MG63 (cell line): ENCODE data around the gene OR4D2. TPM values are rescaled to one million over a fixed set of nuclear protein-coding genes. Genes with fewer than 3 reads are reported as not detected.
"Not testable (repeated sequence)": the region's sequence is repeated elsewhere in the genome, so short reads cannot be mapped to it uniquely, and the experiment has no call there.

Experiments used
- DNase-seq: peaks from one replicate; pipeline ENCODE4 v3.0.0-alpha.2; 2020
- H3K27me3 ChIP-seq: fragments of 250-450 bp; sonication (Bioruptor Pico); 2 replicates; pipeline ENCODE4 v1.5.1; 2020; ENCODE audit warnings: mild to moderate bottlenecking, moderate library complexity
- H3K36me3 ChIP-seq: fragments of 250-450 bp; sonication (Bioruptor Pico); 2 replicates; pipeline ENCODE4 v1.5.1; 2020; ENCODE audit warnings: mild to moderate bottlenecking, moderate library complexity
- H3K4me3 ChIP-seq: fragments of 250-450 bp; sonication (Bioruptor Pico); 2 replicates; pipeline ENCODE4 v1.5.1; 2020; ENCODE audit warnings: mild to moderate bottlenecking, moderate library complexity
- H3K9me3 ChIP-seq: fragments of 250-450 bp; sonication (Bioruptor Pico); 2 replicates; pipeline ENCODE4 v1.5.1; 2020; ENCODE audit warnings: mild to moderate bottlenecking, moderate library complexity
- total RNA-seq: library from RNA; depleted of rRNA; stranded (reverse); fragments of >200 nt; shearing (Covaris generic); gene quantifications from 2 replicates; pipeline ENCODE4 v1.2.3, GENCODE V29; 2014; ENCODE audit warnings: low replicate concordance; rRNA removed

OR4D2 gene
- not detected in 2 replicates for total RNA-seq

DNA sequence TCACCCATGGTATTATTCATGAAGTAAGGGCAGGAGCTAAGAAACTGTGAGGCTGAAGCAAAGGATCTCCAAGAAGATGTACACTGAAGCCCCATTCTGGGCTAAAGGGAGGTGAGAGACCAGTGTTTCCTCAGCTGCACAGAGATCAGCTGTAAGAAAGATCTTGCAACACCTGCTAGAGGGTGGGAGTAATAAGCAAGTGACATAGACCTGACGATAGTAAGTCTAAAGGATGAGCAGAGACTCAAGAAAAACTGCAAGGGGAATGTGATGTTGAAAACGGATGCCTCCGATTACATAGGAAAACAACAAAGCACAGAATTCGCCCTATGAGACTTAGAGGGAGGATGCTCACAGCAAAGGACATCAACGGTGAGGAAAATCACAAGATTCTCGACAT lies at the start of gene OR4D2:
OR4D2 (plus strand) TSS at position 301 of the 400 bp plus-strand sequence. CDS start 2,674 bp downstream, outside the sequence.
- Histone ChIP-seq H3K9me3 (no peaks in the 10 kb centered on the region), H3K4me3 (no peak within 1 kb of the TSS), H3K27me3 (peaks cover 39% of the 10 kb centered on the region), H3K36me3 (no peaks in the 10 kb centered on the region)
- no peak for DNase-seq

DNA sequence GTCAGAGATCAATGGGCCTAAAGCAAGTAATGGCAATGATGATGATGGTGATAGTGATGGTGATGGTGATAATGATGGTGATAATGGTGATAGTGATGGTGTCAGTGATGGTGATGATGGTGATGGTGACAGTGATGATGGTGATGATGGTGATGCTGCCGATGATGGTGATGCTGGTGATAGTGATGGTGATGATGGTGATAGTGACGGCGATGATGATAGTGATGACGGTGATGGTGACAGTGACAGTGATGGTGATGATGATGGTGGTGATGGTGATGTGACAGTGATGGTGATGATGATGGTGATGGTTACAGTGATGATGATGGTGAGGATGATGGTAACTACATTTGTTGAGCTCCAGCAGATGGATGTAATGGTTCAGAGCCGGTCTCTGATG lies 49.4 kb upstream of the OR4D2 start:
- DNase-seq, result no peak
- Histone ChIP-seq H3K36me3 (no peaks in the 10 kb centered on the region), H3K9me3 (no peaks in the 10 kb centered on the region), H3K4me3 (no peak overlapping the region), H3K27me3 (peaks cover 2% of the 10 kb centered on the region)

DNA sequence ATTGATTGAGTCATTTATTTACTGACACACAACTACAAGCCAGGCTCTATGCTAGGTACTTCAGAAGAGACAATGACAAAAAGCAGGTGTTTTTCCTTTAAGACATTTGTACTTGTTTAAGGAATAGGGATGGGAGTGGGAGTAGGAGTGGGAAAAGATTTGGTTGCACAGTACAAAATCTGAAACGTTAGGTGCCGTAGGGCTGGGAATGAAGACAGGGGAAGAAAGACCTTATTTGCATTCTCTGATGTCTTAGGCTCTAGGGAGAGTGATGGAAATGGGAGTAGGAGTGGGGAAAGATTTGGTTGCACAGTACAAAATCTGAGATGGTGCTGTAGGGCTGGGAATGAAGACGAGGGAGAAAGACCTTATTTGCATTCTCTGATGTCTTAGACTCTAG lies 47.3 kb upstream of the OR4D2 start:
- DNase-seq, result no peak
- H3K4me3 ChIP-seq, result no peak overlapping the region
- H3K36me3 ChIP-seq, result no peaks in the 10 kb centered on the region
- no peaks in the 10 kb centered on the region for H3K9me3 ChIP-seq
- H3K27me3 ChIP-seq, result peaks cover 13% of the 10 kb centered on the region

DNA sequence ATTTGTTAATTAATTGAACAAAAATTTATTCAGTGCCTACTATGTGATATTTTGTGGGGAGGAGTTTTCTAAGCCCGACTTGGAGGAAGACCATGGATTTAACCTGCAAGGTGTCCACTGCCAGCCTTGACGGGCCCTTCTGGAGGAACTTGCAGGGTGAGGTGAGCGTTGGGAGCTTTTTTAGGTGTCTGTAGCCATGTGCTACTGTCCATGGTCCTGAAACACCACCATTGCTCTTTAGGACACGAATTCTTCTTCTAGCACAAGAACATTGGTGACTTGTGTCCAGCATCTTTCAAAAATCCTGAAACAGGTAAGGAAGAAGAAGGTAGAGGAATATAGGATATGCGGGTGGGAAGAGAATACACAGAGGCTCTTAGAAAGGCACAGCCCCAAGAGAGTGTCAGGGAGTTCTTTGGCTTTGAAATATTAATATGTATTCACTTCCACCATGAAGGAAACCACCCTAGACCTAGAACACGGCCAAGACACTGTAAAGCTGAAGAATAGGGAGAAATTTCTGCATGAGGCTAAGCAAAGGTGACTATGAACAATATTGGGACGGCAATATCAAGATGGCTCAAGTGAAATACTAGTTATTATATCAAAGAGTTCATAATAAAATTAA lies 46.5 kb upstream of the OR4D2 start:
- Histone ChIP-seq H3K36me3 (no peaks in the 10 kb centered on the region), H3K27me3 (peaks cover 21% of the 10 kb centered on the region), H3K9me3 (no peaks in the 10 kb centered on the region), H3K4me3 (no peak overlapping the region)
- DNase-seq, result peak; percentile 7

DNA sequence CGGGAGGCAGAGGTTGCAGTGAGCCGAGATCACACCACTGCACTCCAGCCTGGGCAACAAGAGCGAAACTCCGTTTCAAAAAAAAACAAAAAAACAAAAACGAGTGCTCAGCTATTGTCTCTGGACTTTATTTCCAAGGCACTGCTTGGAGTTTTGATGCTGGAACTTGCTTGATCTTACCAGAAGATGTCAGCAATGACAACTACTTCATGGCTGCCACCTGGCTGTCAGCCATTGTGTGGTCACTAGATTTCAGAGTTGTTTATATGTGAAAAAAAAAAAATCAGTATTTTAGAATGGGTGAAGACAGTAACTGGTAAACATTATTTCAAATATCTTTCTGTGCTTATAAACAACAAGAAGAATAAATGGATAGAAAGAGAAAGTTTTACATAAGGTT lies 44.9 kb upstream of the OR4D2 start:
- Histone ChIP-seq H3K36me3 (no peaks in the 10 kb centered on the region), H3K27me3 (peaks cover 33% of the 10 kb centered on the region), H3K9me3 (no peaks in the 10 kb centered on the region), H3K4me3 (no peak overlapping the region)
- peak; percentile 53 for DNase-seq

DNA sequence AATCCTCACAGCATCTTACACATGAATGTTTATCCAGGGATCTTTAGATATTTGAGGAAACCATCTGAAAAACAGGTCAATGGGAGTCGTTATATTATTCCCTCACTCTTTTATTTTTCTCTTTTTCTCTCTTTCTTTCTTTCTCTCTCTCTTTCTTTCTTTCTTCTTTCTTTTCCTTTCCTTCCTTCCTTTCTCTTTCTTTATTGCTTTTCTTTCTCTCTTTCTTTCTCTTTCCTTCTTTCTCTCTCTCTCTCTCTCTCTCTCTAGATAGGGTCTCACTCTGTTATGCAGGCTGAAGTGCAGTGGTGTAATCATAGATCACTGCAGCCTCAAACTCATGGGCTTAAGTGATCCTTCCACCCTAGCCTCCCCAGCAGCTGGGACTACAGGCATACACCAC lies 38.9 kb upstream of the OR4D2 start:
- Histone ChIP-seq H3K4me3 (no peak overlapping the region), H3K36me3 (no peaks in the 10 kb centered on the region), H3K9me3 (no peaks in the 10 kb centered on the region), H3K27me3 (peaks cover 56% of the 10 kb centered on the region)
- no peak for DNase-seq

DNA sequence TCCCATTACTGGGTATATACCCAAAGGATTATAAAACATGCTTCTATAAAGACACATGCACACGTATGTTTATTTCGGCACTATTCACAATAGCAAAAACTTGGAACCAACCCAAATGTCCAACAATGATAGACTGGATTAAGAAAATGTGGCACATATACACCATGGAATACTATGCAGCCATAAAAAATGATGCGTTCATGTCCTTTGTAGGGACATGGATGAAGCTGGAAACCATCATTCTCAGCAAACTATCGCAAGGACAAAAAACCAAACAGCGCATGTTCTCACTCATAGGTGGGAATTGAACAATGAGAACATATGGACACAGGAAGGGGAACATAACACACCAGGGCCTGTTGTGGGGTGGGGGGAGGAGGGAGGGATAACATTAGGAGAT lies 34.1 kb upstream of the OR4D2 start:
- H3K4me3 ChIP-seq, H3K36me3 ChIP-seq, DNase-seq, H3K9me3 ChIP-seq: not testable (repeated sequence)
- peaks cover 40% of the 10 kb centered on the region for H3K27me3 ChIP-seq

DNA sequence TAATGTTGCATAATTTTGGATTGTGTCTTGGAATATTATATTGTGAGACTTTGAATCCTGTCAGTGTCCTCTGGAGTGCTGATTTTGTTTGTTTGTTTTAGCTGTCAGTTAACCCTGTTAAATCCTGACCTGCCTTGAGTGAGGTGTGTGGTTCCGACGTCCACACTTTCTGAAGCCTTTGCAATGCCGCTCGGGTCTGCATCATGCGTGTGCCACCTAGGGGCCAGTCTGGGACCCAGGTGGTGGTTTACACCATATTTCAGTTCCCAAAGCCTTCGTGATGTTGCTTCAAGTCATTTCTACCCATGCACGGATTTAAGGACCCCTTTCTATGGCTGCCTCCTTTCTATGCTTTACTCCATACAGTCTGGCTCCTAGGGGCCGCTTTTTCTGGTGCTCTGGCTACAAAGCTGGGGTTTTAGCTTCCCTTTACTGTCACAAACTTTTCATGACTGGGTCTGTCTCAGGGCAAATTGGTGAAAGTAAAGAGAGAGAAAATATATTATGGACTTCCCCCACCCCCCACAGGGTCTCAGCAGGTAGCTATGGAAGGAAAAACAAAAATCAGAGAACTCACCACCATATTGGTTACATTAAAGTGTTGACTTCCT lies 30.0 kb upstream of the OR4D2 start:
- H3K9me3 ChIP-seq, result no peaks in the 10 kb centered on the region
- no peaks in the 10 kb centered on the region for H3K36me3 ChIP-seq
- DNase-seq, result peak; percentile 7
- no peak overlapping the region for H3K4me3 ChIP-seq
- peaks cover 47% of the 10 kb centered on the region for H3K27me3 ChIP-seq

DNA sequence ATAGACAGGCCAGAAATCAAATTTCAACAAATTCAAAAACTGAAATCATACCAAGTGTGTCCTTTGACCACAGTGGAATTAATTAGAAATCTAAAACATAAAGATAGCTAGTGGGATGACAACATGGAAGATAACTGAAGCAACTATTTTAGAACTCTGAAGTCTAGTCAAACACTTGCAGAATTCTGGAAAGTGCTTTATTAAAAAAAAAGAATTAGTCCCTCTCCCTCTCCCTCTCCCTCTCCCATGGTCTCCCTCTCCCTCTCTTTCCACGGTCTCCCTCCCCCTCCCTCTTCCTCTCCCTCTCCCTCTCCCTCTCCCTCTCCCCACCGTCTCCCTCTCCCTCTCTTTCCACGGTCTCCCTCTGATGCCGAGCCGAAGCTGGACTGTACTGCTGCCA lies 25.3 kb upstream of the OR4D2 start:
- H3K27me3 ChIP-seq, result peaks cover 32% of the 10 kb centered on the region
- no peak for DNase-seq
- no peak overlapping the region for H3K4me3 ChIP-seq
- H3K9me3 ChIP-seq, result peaks cover 21% of the 10 kb centered on the region
- no peaks in the 10 kb centered on the region for H3K36me3 ChIP-seq

DNA sequence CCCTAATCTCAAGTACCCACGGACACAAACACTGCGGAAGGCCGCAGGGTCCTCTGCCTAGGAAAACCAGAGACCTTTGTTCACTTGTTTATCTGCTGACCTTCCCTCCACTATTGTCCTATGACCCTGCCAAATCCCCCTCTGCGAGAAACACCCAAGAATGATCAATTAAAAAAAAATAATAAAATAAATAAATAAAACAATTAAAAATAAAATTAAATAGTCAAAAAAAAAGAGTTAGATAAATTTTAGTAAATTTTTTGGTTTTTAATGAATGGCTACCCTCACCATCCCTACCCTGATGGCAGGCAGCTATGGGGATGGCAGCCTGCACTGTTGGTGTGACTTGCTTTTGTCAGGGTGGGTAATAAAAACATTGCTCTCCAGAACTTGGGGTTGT lies 23.4 kb upstream of the OR4D2 start:
- H3K4me3 ChIP-seq, DNase-seq, H3K36me3 ChIP-seq: not testable (repeated sequence)
- peaks cover 23% of the 10 kb centered on the region for H3K27me3 ChIP-seq
- H3K9me3 ChIP-seq, result peaks cover 25% of the 10 kb centered on the region

DNA sequence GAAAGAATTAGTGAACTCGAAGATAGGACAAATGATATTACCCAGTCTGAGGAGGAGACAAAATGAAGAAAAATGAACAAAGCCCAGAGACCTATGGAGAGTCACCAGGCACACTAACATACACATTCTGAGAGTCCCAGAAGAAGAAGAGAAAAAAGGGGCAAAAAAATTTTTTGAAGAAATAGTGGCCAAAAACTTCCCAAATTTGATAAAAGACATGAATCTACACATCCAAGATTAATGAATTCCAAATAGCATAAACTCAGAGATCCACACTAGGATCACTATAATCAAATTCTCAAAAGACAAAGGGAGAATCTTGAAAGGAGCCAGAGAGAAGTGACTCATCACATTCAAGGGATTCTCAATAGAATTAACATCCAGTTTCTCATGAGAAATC lies 22.0 kb upstream of the OR4D2 start:
- no peak for DNase-seq
- Histone ChIP-seq H3K36me3 (no peaks in the 10 kb centered on the region), H3K9me3 (peaks cover 25% of the 10 kb centered on the region), H3K27me3 (peaks cover 14% of the 10 kb centered on the region), H3K4me3 (no peak overlapping the region)

DNA sequence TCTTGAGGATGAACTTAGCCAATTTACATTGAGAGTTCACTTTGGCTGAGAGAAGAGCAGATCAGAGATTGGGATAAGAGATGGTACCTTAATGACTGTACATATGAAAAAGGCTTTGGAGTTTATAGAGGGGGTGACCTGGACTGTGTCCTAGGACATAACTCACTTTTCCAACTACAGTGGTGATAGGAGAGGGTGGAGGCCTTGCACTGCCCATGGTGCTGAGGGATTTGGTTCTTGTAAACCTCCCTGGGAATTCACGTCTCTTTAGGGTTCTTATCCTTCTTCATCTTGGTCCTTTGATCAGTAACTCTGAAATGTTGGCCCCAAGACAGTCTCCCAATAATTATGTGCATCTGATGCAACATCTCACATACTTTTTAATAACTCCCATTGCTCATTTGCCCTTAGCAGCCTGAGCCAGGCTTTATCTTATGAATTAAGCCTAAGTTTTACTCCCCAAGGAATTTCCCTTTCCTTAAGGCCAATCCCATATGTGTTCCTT lies 18.8 kb upstream of the OR4D2 start, which contains the start of gene OR4D1:
OR4D1 (plus strand) TSS at position 455 of the 505 bp plus-strand sequence. CDS start 6,770 bp downstream, outside the sequence.
- Histone ChIP-seq H3K4me3 (no peak within 1 kb of the TSS), H3K27me3 (peaks cover 29% of the 10 kb centered on the region), H3K36me3 (no peaks in the 10 kb centered on the region), H3K9me3 (peaks cover 25% of the 10 kb centered on the region)
- no peak for DNase-seq

DNA sequence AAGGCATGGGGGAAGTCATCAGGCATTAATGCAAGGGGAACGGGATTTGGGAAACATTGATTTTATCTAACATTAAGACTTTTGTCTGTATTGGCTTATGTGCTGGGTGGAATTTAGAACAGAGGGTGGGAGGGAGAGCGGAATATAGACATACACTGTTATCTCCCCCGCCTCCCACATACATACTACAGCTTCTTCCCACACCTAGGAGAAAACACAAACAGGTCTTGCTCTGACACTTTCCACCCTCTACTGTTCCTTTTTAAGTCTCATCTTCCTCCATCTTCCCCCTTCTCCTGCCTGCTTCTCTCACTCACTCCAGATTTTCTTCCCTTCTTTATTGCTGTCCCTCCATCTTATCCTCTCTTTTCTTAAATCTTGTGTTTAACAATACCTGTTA lies 18.2 kb upstream of the OR4D2 start:
- Histone ChIP-seq H3K9me3 (peaks cover 25% of the 10 kb centered on the region), H3K4me3 (no peak overlapping the region), H3K27me3 (peaks cover 29% of the 10 kb centered on the region), H3K36me3 (no peaks in the 10 kb centered on the region)
- no peak for DNase-seq

DNA sequence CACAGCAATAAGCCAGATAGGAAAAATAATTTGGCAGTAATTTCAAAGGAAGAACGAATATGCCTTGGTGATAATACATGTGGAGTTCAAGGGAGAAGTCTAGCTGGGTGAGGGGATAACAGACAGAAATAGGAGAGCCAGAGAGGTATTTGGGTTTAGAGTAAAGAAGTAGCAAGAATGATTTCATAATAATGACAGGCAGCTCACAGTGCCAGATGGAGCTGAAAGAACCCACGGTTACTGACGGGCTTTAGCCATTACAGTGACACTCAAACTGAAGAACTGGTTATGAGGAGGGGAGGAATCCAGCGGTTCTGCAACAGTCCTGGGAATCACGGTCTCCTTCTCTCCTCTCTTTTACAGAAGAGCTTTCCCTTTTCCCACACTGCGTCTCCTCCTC lies 16.4 kb upstream of the OR4D2 start:
- Histone ChIP-seq H3K36me3 (no peaks in the 10 kb centered on the region), H3K4me3 (no peak overlapping the region), H3K9me3 (peaks cover 14% of the 10 kb centered on the region), H3K27me3 (peaks cover 42% of the 10 kb centered on the region)
- DNase-seq, result no peak

DNA sequence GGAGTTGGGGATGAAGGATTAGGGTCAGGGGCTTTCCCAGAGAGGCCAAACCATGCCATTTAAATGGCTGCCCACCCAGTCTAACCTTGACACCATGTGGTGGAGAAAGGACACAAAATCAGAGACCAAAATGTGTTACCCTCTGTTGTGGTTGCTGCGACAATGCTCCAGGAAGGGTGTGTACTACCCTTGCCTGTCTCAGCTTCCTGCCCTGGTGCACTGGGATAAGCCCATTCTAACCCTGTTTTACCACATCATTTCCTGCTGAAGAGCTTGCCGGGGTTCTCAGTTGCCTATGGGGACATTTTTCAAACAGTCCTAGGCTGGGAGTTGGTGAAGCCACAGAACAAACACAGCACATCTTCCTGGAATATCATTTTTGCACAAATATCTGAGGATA lies 13.7 kb upstream of the OR4D2 start:
- H3K4me3 ChIP-seq, result no peak overlapping the region
- no peak for DNase-seq
- H3K9me3 ChIP-seq, result no peaks in the 10 kb centered on the region
- H3K27me3 ChIP-seq, result peaks cover 58% of the 10 kb centered on the region
- no peaks in the 10 kb centered on the region for H3K36me3 ChIP-seq

DNA sequence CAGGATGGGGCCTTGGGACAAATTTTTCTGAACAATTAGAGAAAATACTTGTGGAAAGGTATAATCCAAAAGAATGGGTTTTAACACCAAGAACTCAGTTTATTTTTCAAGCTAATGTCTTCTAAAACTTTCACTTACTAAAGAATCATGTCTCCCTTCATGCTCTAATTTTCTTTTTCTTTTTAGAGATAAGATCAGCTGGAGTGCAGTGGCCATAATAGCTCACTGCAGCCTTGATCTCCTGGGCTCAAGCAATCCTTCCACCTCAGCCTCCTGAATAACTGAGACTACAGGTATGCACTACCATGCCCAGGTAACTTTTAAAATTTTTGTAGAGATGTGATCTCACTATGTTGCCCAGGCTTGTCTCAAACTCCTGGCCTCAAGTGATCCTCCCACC lies 13.1 kb upstream of the OR4D2 start:
- no peak for DNase-seq
- Histone ChIP-seq H3K4me3 (no peak overlapping the region), H3K36me3 (no peaks in the 10 kb centered on the region), H3K27me3 (peaks cover 58% of the 10 kb centered on the region), H3K9me3 (no peaks in the 10 kb centered on the region)

DNA sequence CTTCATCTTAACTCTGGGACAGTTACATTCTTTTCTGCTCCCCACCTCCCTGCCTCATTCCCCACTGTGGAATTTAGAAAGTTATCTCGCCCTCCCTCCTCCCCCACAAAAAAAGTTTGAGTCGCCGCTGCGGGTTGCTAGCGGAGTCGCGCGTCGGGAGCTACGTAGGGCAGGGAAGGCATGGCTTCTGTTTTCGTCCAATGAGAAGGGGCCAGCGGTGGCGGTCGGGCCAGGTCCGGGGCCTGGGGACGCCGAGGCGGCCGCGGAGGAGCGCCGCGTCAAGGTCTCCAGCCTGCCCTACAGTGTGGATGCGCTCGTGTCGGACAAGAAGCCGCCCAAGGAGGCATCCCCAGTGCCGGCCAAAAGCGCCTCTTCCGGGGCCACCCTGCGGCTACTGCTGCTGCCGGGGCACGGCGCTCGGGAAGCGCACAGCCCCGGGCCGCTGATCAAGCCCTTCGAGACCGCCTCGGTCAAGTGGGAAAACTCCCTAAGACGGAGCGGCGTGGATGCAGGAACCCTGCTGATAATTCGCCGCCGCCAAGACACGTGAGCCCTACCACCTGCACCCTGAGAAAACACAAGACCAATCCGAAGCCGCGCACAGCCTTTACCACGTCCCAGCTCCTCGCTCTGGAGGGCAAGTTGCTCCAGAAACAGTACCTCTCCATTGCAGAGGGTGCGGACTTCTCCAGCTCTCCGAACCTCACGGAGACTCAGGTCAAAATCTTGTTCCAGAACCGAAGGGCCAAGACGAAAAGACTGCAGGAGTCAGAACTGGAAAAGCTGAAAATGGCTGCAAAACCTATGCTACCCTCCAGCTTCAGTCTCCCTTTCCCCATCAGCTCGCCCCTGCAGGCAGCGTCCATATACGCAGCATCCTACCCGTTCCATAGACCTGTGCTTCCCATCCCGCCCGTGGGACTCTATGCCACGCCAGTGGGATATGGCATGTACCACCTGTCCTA lies 9.7 kb upstream of the OR4D2 start:
- H3K27me3 ChIP-seq, result peaks cover 53% of the 10 kb centered on the region
- no peaks in the 10 kb centered on the region for H3K9me3 ChIP-seq
- no peaks in the 10 kb centered on the region for H3K36me3 ChIP-seq
- DNase-seq, result peak; percentile 21
- no peak overlapping the region for H3K4me3 ChIP-seq
